ENCODE measurements around the gene MAP4K2. TPM values are rescaled to one million over a fixed set of nuclear protein-coding genes. Genes with fewer than 3 reads are reported as not detected.

The MAP4K2 gene
- total and polyA plus RNA-seq, 2 of the 13 experiments (the other 11 are each of a cell fraction or from before 2014, with no cell fraction given) = 8.3 to 17.6 TPM

- Histone ChIP-seq H3K4me2 (ENCODE audit: low read depth, low read length) (peak overlapping the region; percentile 82), H2AFZ (ENCODE audit: low read length) (no peak overlapping the region), H4K20me1 (ENCODE audit: insufficient read depth, low read length) (0 out of 2 replicates have a peak, but pooled peaks cover 3% of the 10 kb centered on the region), H3K4me1 (ENCODE audit: insufficient read depth, low read length) (peaks cover 34% of the 10 kb centered on the region), H3K27me3 (ENCODE audit: control insufficient read depth in 1 of 2, insufficient read depth in 2 of 2, low read length in 2 of 2) (peaks cover 14 to 76% of the 10 kb centered on the region in 2 experiments), H3K36me3 (replicated peaks in 1 of 2; ENCODE audit: control insufficient read depth in 1 of 2, insufficient read depth in 2 of 2, low read length in 2 of 2) (no peaks in the 10 kb centered on the region), H3K27ac (ENCODE audit: extremely low read length, insufficient read depth, low read length) (no peak overlapping the region), H3K4me3 (replicated peaks in 1 of 3; ENCODE audit: insufficient read depth in 1 of 3, low read depth in 2 of 3, low read length in 3 of 3) (peak overlapping the region; percentile 43 to 74 (median 59)), H3K79me2 (ENCODE audit: insufficient read depth, low read length) (no peaks in the 10 kb centered on the region), H3K9me3 (ENCODE audit: low read length) (no peaks in the 10 kb centered on the region), H3K9ac (ENCODE audit: insufficient read depth, low read depth, low read length) (no peak overlapping the region)
- BruUV-seq (replicated peaks) = no TSS peak
- peak; percentile 29 for ATAC-seq
- in situ Hi-C loops (cut with HindIII; ENCODE audit: extremely low pct_ligation_motif_present, low pct_unique_long_range_greater_than_20kb) (no loop called here), intact Hi-C loops (cut with micrococcal nuclease; ENCODE audit: unreplicated experiment) (no loop called here)
- WGBS (ENCODE audit: low lambda C conversion rate) = 21% methylated on average over 24 of the region's 54 CpGs
- ChIA-PET POLR2A (no interaction called here), CTCF (ENCODE audit: low intra/inter-chr PET ratio, low total read pairs) (interaction anchor here (2.8 kb wide), 1 partner anchor 54 kb away, joined by 23 read pairs; no protein-coding TSS in a partner anchor)
- FAIRE-seq = no peak
- no peak for DNase-seq (ENCODE audit: low spot score)
- TF ChIP-seq PPARG (CRISPR knock-in tag; conservative IDR thresholded peaks at IDR 0.05) (no peak), CHD2 (IDR thresholded peaks at IDR 0.05; ENCODE audit: low read depth, low read length) (no peak), BORCS8-MEF2B (CRISPR knock-in tag; IDR thresholded peaks at IDR 0.05) (no peak), NFIC (IDR thresholded peaks at IDR 0.05; ENCODE audit: low read length) (no peak), FOXM1 (CRISPR knock-in tag; IDR thresholded peaks at IDR 0.05) (no peak), FOXP4 (CRISPR knock-in tag; IDR thresholded peaks at IDR 0.05) (0 out of 2 replicates have a peak, but pooled peaks have one; percentile 7), NFYB (CRISPR knock-in tag; IDR thresholded peaks at IDR 0.05) (no peak), ZNF264 (CRISPR knock-in tag; IDR thresholded peaks at IDR 0.05) (no peak), ZNF605 (CRISPR knock-in tag; IDR thresholded peaks at IDR 0.05) (no peak), ZBTB42 (CRISPR knock-in tag; IDR thresholded peaks at IDR 0.05) (no peak), PHF21A (CRISPR knock-in tag; IDR thresholded peaks at IDR 0.05) (0 out of 2 replicates have a peak, but pooled peaks have one; percentile 18), KDM2A (CRISPR knock-in tag; IDR thresholded peaks at IDR 0.05; ENCODE audit: borderline replicate concordance, low read depth) (no peak), NR2F1 (CRISPR knock-in tag; IDR thresholded peaks at IDR 0.05) (no peak), TBL1XR1 (IDR thresholded peaks at IDR 0.05; ENCODE audit: borderline replicate concordance, low read length, partially characterized antibody) (no peak), ZNF552 (CRISPR knock-in tag; IDR thresholded peaks at IDR 0.05; ENCODE audit: borderline replicate concordance) (no peak), NPAS2 (CRISPR knock-in tag; IDR thresholded peaks at IDR 0.05; ENCODE audit: borderline replicate concordance) (no peak), GTF2F1 (IDR thresholded peaks at IDR 0.05; ENCODE audit: low read length) (no peak), ZNF280D (CRISPR knock-in tag; IDR thresholded peaks at IDR 0.05) (no peak), ZNF230 (CRISPR knock-in tag; IDR thresholded peaks at IDR 0.05) (0 out of 2 replicates have a peak, but pooled peaks have one; percentile 30)
- TF ChIP-seq, protein P1, sequence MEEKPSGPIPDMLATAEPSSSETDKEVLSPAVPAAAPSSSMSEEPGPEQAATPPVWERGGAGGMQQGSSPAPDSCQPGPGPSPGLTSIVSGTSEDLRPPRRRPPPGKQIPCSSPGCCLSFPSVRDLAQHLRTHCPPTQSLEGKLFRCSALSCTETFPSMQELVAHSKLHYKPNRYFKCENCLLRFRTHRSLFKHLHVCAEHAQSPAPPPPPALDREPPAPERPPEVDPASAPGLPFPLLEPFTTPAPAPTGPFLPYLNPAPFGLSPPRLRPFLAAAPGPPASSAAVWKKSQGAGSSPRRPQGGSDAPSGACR (CRISPR knock-in tag; IDR thresholded peaks at IDR 0.05) = 0 out of 2 replicates have a peak, but pooled peaks have one; percentile 50
Observed at GRCh38 chr11:64742087-64742888, 60.7 kb downstream of the MAP4K2 start.
